NCI-H510A (cell line): ENCODE measurements around the gene ESR1.

Experiments used
- DNase-seq: peaks from one replicate; lab custom pipeline; 2025; lab: John Stamatoyannopoulos, UW

ESR1 gene

GRCh38 chr6:152173957-152174356 lies 366.5 kb downstream of the ESR1 start:
- DNase-seq, result no peak

GRCh38 chr6:152176268-152176667 lies 368.8 kb downstream of the ESR1 start:
- DNase-seq, result no peak
